Calu3 (cell line): ENCODE results near the gene PLEKHG3. TPM values are rescaled to one million over a fixed set of nuclear protein-coding genes. Genes with fewer than 3 reads are reported as not detected.

Experiments used
- BruUV-seq: library from RNA; stranded (reverse); fragments of 400-500 nt; replicated peaks from 2 replicates; lab custom pipeline; 2021; lab: Mats Ljungman, UMichigan
- CTCF ChIA-PET: fragments of 300-600 bp; sonication (Branson Sonifier 250); formaldehyde crosslinking; loops from one replicate; lab custom pipeline; 2022; ENCODE audit warnings: antibody characterized with exemption; lab: Charles Lee
- DNase-seq: peaks from one replicate; pipeline ENCODE4 v3.0.0; 2022
- H3K27ac Mint-ChIP-seq: one replicate; pipeline ENCODE4 v1.8.0; 2022; ENCODE audit warnings: mixed read lengths; ENCODE audit not compliant: unreplicated experiment
- H3K27me3 Mint-ChIP-seq: one replicate; pipeline ENCODE4 v1.8.0; 2022; ENCODE audit warnings: mixed read lengths; ENCODE audit not compliant: unreplicated experiment
- H3K36me3 Mint-ChIP-seq: one replicate; pipeline ENCODE4 v1.8.0; 2022; ENCODE audit warnings: mild to moderate bottlenecking, moderate library complexity, mixed read lengths; ENCODE audit not compliant: insufficient read depth, unreplicated experiment
- H3K4me1 Mint-ChIP-seq: one replicate; pipeline ENCODE4 v1.8.0; 2022; ENCODE audit warnings: mild to moderate bottlenecking, low read depth, mixed read lengths; ENCODE audit not compliant: unreplicated experiment
- H3K4me3 Mint-ChIP-seq: one replicate; pipeline ENCODE4 v1.8.0; 2022; ENCODE audit warnings: mild to moderate bottlenecking, low read depth, moderate library complexity, mixed read lengths; ENCODE audit not compliant: unreplicated experiment
- H3K9me3 Mint-ChIP-seq: one replicate; pipeline ENCODE4 v1.8.0; 2022; ENCODE audit warnings: low read depth, mixed read lengths; ENCODE audit not compliant: unreplicated experiment
- CTCF ChIP-seq: fragments of 200-600 bp; IDR thresholded peaks from one replicate; pipeline ENCODE4 v1.8.0; 2022; ENCODE audit warnings: antibody characterized with exemption; ENCODE audit not compliant: unreplicated experiment
- intact Hi-C: fragments of 100-400 bp; cut with micrococcal nuclease; formaldehyde crosslinking; loops from one replicate; pipeline ENCODE4 v1.10.0; 2022; ENCODE audit not compliant: unreplicated experiment
- total RNA-seq: library from RNA; stranded (reverse); gene quantifications from 2 replicates; pipeline ENCODE4 v1.2.3, GENCODE V29; 2022

PLEKHG3 gene
- total RNA-seq, 1 experiment from 2014 or later: 39.0 TPM

- Mint-ChIP-seq H3K9me3 (no peaks in the 10 kb centered on the region), H3K27me3 (peaks cover 59% of the 10 kb centered on the region), H3K27ac (no peak overlapping the region), H3K36me3 (no peaks in the 10 kb centered on the region), H3K4me3 (no peak overlapping the region), H3K4me1 (peaks cover 12% of the 10 kb centered on the region)
- BruUV-seq: no TSS peak
- TF ChIP-seq CTCF: no peak
- CTCF ChIA-PET: interaction anchor here (0.5 kb wide), 1 partner anchor 185 kb away, joined by 3 read pairs; no protein-coding TSS in a partner anchor
- intact Hi-C loops: no loop called here
- no peak for DNase-seq
These were observed 11.8 kb upstream of the PLEKHG3 start for GRCh38 chr14:64692189-64692985.

GRCh38 chr14:64692986-64693809 lies 11.0 kb upstream of the PLEKHG3 start:
- no peak for TF ChIP-seq CTCF
- BruUV-seq: no TSS peak
- peaks cover 12% of the 10 kb centered on the region for H3K4me1 Mint-ChIP-seq
- H3K27me3 Mint-ChIP-seq: peaks cover 65% of the 10 kb centered on the region
- DNase-seq: no peak
- H3K9me3 Mint-ChIP-seq: no peaks in the 10 kb centered on the region
- no peaks in the 10 kb centered on the region for H3K36me3 Mint-ChIP-seq
- no peak overlapping the region for H3K4me3 Mint-ChIP-seq
- CTCF ChIA-PET: no interaction called here
- H3K27ac Mint-ChIP-seq: no peak overlapping the region
- intact Hi-C loops: no loop called here

GRCh38 chr14:64693810-64694165 lies 10.4 kb upstream of the PLEKHG3 start:
- CTCF ChIA-PET: no interaction called here
- peaks cover 59% of the 10 kb centered on the region for H3K27me3 Mint-ChIP-seq
- intact Hi-C loops: no loop called here

More at GRCh38 chr14:64693810-64694165, 10.4 kb upstream of the PLEKHG3 start:
- no peaks in the 10 kb centered on the region for H3K9me3 Mint-ChIP-seq
- H3K4me3 Mint-ChIP-seq: no peak overlapping the region
- H3K36me3 Mint-ChIP-seq: no peaks in the 10 kb centered on the region
- no peak for TF ChIP-seq CTCF
- no TSS peak for BruUV-seq
- H3K4me1 Mint-ChIP-seq: peaks cover 10% of the 10 kb centered on the region
- no peak overlapping the region for H3K27ac Mint-ChIP-seq
- no peak for DNase-seq
